GM12892 (cell line): ENCODE results near the gene DNAJC17.

Source experiments
- POLR2A ChIP-seq: IDR thresholded peaks from 2 replicates; pipeline ENCODE4 v1.6.1; 2011; ENCODE audit warnings: low read depth, low read length, control low read depth
- TAF1 ChIP-seq: IDR thresholded peaks from 2 replicates; pipeline ENCODE4 v1.6.1; 2011; ENCODE audit warnings: low read depth, mild to moderate bottlenecking, control low read depth, low read length, borderline replicate concordance

DNA sequence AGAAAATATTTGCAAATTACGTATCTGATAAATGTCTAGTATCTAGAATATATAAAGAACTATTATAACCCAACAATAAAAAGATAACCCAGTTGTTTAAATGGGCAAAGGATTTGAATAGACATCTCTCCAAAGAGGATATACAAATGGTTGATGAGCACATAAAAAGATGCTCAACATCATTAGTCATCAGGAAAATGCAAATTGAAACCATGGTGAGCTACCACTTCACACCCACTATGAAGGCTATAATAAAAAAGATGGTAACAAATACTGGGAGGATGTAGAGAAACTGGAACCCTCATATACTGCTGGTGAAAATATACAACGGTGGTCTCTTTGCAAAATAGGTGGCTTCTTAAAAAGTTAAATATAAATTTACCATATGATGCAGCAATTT, 84.3 kb downstream of the DNAJC17 start:
- TF ChIP-seq POLR2A (no peak), TAF1 (no peak)
